HepG2 (cell line): ENCODE measurements around the gene GPX5. TPM values are rescaled to one million over a fixed set of nuclear protein-coding genes. Genes with fewer than 3 reads are reported as not detected.

Experiments used
- ATAC-seq: fragments of 200-7000 bp; cut with Tn5 transposase; 3 replicates; pipeline ENCODE4 v1.9.1; 2020; ENCODE audit warnings: mild to moderate bottlenecking, moderate library complexity
- Bru-seq: library from RNA; stranded (reverse); fragments of 400-500 nt; gene quantifications from one replicate; lab custom pipeline; 2021; lab: Mats Ljungman, UMichigan
- BruChase-seq, 2 experiments: library from RNA; stranded (reverse); fragments of 400-500 nt; gene quantifications; one replicate each; lab custom pipeline; 2021; lab: Mats Ljungman, UMichigan
- BruUV-seq: library from RNA; stranded (reverse); fragments of 400-500 nt; replicated peaks from 2 replicates; lab custom pipeline; 2021; lab: Mats Ljungman, UMichigan
- CTCF ChIA-PET: fragments of 300-600 bp; formaldehyde crosslinking; extraction: SDS; loops from one replicate; lab custom pipeline; 2021; ENCODE audit warnings: low total read pairs, inconsistent platforms, low intra/inter-chr PET ratio; lab: Yijun Ruan, JAX
- POLR2A ChIA-PET: fragments of 350-600 bp; sonication (Branson Sonifier 250); formaldehyde crosslinking; loops from one replicate; lab custom pipeline; 2020; ENCODE audit warnings: antibody characterized with exemption, inconsistent platforms; lab: Yijun Ruan, JAX
- DNase-seq: peaks from one replicate; pipeline ENCODE4 v3.0.0-alpha.2; 2015; ENCODE audit warnings: low spot score
- FAIRE-seq: peaks from 3 replicates; lab custom pipeline; 2011; peaks lifted over from hg19 to GRCh38; lab: Jason Lieb, UNC
- H2AFZ ChIP-seq: one replicate; pipeline ENCODE4 v1.6.1; 2011; ENCODE audit warnings: low read length, inconsistent platforms
- H3K27ac ChIP-seq: fragments of 300-600 bp; 3 replicates; pipeline ENCODE4 v1.8.0; 2011; ENCODE audit warnings: mixed run types, mild to moderate bottlenecking, mixed read lengths, low read length, inconsistent platforms; ENCODE audit not compliant: insufficient read depth; ENCODE audit errors: extremely low read length
- H3K27me3 ChIP-seq, 2 experiments: fragments of 200-600 bp in 1 of 2; 2 replicates in 1 of 2; 3 replicates in 1 of 2; pipeline versions ENCODE4 v1.6.0 to v1.8.0; 2011; ENCODE audit warnings: low read length in 2 of 2, mild to moderate bottlenecking in 2 of 2, moderate library complexity in 2 of 2, inconsistent platforms in 1 of 2; ENCODE audit not compliant: insufficient read depth in 2 of 2, control insufficient read depth in 1 of 2
- H3K36me3 ChIP-seq, 2 experiments: fragments of 200-600 bp in 1 of 2; replicated peaks in 1 of 2; 2 replicates in 1 of 2; 3 replicates in 1 of 2; pipeline versions ENCODE4 v1.5.1 to v1.8.0; 2011; ENCODE audit warnings: low read length in 2 of 2, inconsistent platforms in 1 of 2; ENCODE audit not compliant: insufficient read depth in 2 of 2, control insufficient read depth in 1 of 2
- H3K4me1 ChIP-seq: 2 replicates; pipeline ENCODE4 v1.5.1; 2012; ENCODE audit warnings: low read length, inconsistent platforms; ENCODE audit not compliant: insufficient read depth
- H3K4me2 ChIP-seq: 2 replicates; pipeline ENCODE4 v1.6.0; 2011; ENCODE audit warnings: low read depth, low read length, inconsistent platforms
- H3K4me3 ChIP-seq, 3 experiments: fragments of 200-600 bp in 1 of 3; sonication (generic), shearing (Covaris generic) in 1 of 3; replicated peaks in 1 of 3; 2 replicates each; pipeline ENCODE4 v1.5.1; 2011 to 2016; ENCODE audit warnings: low read length in 3 of 3, inconsistent platforms in 2 of 3, low read depth in 2 of 3, mild to moderate bottlenecking in 2 of 3, control low read depth in 1 of 3, mixed read lengths in 1 of 3; ENCODE audit not compliant: insufficient read depth in 1 of 3
- H3K79me2 ChIP-seq: one replicate; pipeline ENCODE4 v1.6.1; 2011; ENCODE audit warnings: low read length, inconsistent platforms; ENCODE audit not compliant: insufficient read depth
- H3K9ac ChIP-seq: 2 replicates; pipeline ENCODE4 v1.6.0; 2011; ENCODE audit warnings: mild to moderate bottlenecking, low read depth, low read length, inconsistent platforms; ENCODE audit not compliant: insufficient read depth
- H3K9me3 ChIP-seq: 2 replicates; pipeline ENCODE4 v1.5.1; 2012; ENCODE audit warnings: mild to moderate bottlenecking, low read length
- H4K20me1 ChIP-seq: 2 replicates; pipeline ENCODE4 v1.6.0; 2011; ENCODE audit warnings: inconsistent platforms, mild to moderate bottlenecking, low read length, moderate library complexity; ENCODE audit not compliant: insufficient read depth
- HNRNPLL ChIP-seq: fragments of 200-400 bp; formaldehyde crosslinking; IDR thresholded peaks from 2 replicates; pipeline ENCODE4 v1.6.1; 2017; ENCODE audit warnings: mild to moderate bottlenecking, low read depth, low read length; ENCODE audit not compliant: poor library complexity, severe bottlenecking
- SIN3B ChIP-seq: fragments of 150-350 bp; IDR thresholded peaks from 2 replicates; pipeline ENCODE4 v1.6.1; 2014; ENCODE audit warnings: low read length
- ZNF564 ChIP-seq: sonication (generic); formaldehyde crosslinking; IDR thresholded peaks from 2 replicates; pipeline ENCODE4 v1.8.1; 2023; ENCODE audit warnings: mild to moderate bottlenecking, missing genetic modification reagents
- ZNF773 ChIP-seq: sonication (generic); formaldehyde crosslinking; IDR thresholded peaks from 2 replicates; pipeline ENCODE4 v1.4.0; 2020; ENCODE audit warnings: missing genetic modification reagents, borderline replicate concordance
- WGBS: methylation state at CpG from one replicate; pipeline ENCODE4 v1.1.6; 2017; ENCODE audit warnings: low lambda C conversion rate; 5-methylcytosine and 5-hydroxymethylcytosine counted together
- in situ Hi-C: cut with HindIII; loops from 2 replicates; pipeline ENCODE4 v1.10.0; 2017; ENCODE audit warnings: low pct_unique_long_range_greater_than_20kb; ENCODE audit not compliant: extremely low pct_ligation_motif_present
- intact Hi-C: fragments of 100-400 bp; cut with micrococcal nuclease; formaldehyde crosslinking; loops from one replicate; pipeline ENCODE4 v1.10.0; 2022; ENCODE audit not compliant: unreplicated experiment
- long read RNA-seq, 2 experiments: library from RNA in 1 of 2; library from polyadenylated mRNA in 1 of 2; stranded (forward) in 1 of 2; unstranded in 1 of 2; transcript quantifications; one replicate each; pipeline ENCODE4 v2.0.0, GENCODE V29; 2019 to 2022
- polyA minus RNA-seq, 3 experiments: library from RNA; depleted of rRNA, polyadenylated mRNA; stranded (reverse); fragments of >200 nt; gene quantifications; 2 replicates each; pipeline ENCODE4 v1.2.3, GENCODE V29; 2011; ENCODE audit warnings: low replicate concordance in 1 of 3
- polyA plus RNA-seq, 8 experiments: library from polyadenylated mRNA; depleted of rRNA in 3 of 8; stranded (reverse) in 7 of 8; unstranded in 1 of 8; fragments of >200 nt; fragmentation: Illumina TruSeq in 4 of 8; extraction: Trizol in 4 of 8; gene quantifications; 2 replicates each; pipeline versions ENCODE4 v1.2.1 to v1.2.3, GENCODE V29; 2011 to 2016; ENCODE audit warnings: low read depth in 4 of 8, missing spikeins in 1 of 8, mixed read lengths in 1 of 8; ENCODE audit not compliant: insufficient read depth in 1 of 8
- total RNA-seq, 5 experiments: library from RNA; depleted of rRNA; stranded (reverse); fragments of >200 nt; fragmentation: Illumina TruSeq; extraction: Trizol; gene quantifications; 2 replicates each; pipeline ENCODE4 v1.2.3, GENCODE V29; 2016; ENCODE audit warnings: low read depth in 1 of 5
- TF ChIP-seq, protein P1 (sequence below): sonication (generic); formaldehyde crosslinking; conservative IDR thresholded peaks from 2 replicates; pipeline ENCODE4 v1.5.0; 2020; ENCODE audit warnings: missing genetic modification reagents
- TF ChIP-seq, protein P2 (sequence below): sonication (generic); formaldehyde crosslinking; IDR thresholded peaks from 2 replicates; pipeline ENCODE4 v1.4.0; 2020; ENCODE audit warnings: missing genetic modification reagents

GPX5 gene, protein sequence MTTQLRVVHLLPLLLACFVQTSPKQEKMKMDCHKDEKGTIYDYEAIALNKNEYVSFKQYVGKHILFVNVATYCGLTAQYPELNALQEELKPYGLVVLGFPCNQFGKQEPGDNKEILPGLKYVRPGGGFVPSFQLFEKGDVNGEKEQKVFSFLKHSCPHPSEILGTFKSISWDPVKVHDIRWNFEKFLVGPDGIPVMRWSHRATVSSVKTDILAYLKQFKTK
- total RNA-seq (2016; rRNA removed; fragmentation: Illumina TruSeq; extraction: Trizol): not detected in 2 replicates
- total RNA-seq (2016; cell fraction: cytosol; rRNA removed; fragmentation: Illumina TruSeq; extraction: Trizol; ENCODE audit: low read depth): not detected in 2 replicates
- not detected in 2 replicates for total RNA-seq (2016; cell fraction: insoluble cytoplasmic fraction; rRNA removed; fragmentation: Illumina TruSeq; extraction: Trizol)
- total RNA-seq (2016; cell fraction: membrane; rRNA removed; fragmentation: Illumina TruSeq; extraction: Trizol): not detected in 2 replicates
- not detected in 2 replicates for total RNA-seq (2016; cell fraction: nucleus; rRNA removed; fragmentation: Illumina TruSeq; extraction: Trizol)
- not detected in 2 replicates for polyA plus RNA-seq (2011; rRNA removed)
- polyA plus RNA-seq (2011; cell fraction: cytosol; rRNA removed): not detected in 2 replicates
- polyA plus RNA-seq (2011; cell fraction: nucleus; rRNA removed): not detected in 2 replicates
- not detected in 2 replicates for polyA plus RNA-seq (2012)
- not detected in 2 replicates for polyA plus RNA-seq (2016; cell fraction: cytosol; fragmentation: Illumina TruSeq; extraction: Trizol; ENCODE audit: low read depth)
- polyA plus RNA-seq (2016; cell fraction: insoluble cytoplasmic fraction; fragmentation: Illumina TruSeq; extraction: Trizol; ENCODE audit: low read depth): not detected in 2 replicates
- not detected in 2 replicates for polyA plus RNA-seq (2016; cell fraction: membrane; fragmentation: Illumina TruSeq; extraction: Trizol; ENCODE audit: low read depth)
- polyA plus RNA-seq (2016; cell fraction: nucleus; fragmentation: Illumina TruSeq; extraction: Trizol; ENCODE audit: insufficient read depth, low read depth): not detected in 2 replicates
- polyA minus RNA-seq (2011; rRNA and poly(A)+ RNA removed; ENCODE audit: low replicate concordance): not detected in 2 replicates
- polyA minus RNA-seq (2011; cell fraction: cytosol; rRNA and poly(A)+ RNA removed): not detected in 2 replicates
- polyA minus RNA-seq (2011; cell fraction: nucleus; rRNA and poly(A)+ RNA removed): not detected in 2 replicates
- Bru-seq, nascent RNA: not detected
- BruChase-seq, experiment 1, labeled RNA remaining after a 6-hour chase: not detected
- not detected for BruChase-seq, experiment 2, labeled RNA remaining after a 2-hour chase
- long read RNA-seq, experiment 1: 0 reads
- long read RNA-seq, experiment 2: 0 reads

DNA sequence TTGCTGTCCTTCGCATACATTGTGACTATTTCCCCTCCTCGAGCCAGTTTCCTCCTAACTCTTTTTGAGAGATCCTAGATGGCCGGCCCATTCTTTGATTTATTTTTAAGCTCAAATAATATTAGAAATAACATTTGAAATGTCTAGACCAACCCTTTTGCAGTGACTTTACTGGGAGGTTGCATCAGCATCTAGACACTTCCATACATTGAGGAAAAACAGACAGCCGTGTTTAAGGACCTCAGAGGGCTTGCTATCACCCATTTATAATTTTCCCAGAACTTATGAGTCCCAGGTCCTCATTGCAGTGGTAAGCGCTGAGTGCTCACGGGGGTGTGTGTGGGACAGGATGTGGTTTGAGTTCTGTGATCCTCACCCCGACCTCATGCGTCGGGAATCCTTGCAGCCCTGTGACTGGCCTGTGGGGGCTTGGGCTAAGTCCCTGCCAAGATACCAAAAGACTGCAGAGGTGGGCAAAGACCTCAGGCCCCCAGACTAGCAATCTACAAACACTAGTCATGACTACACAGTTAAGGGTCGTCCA is at the start of gene GPX5:
GPX5 (plus strand) TSS at position 386 of the 544 bp plus-strand sequence; CDS start at position 519, 133 bp downstream.
- FAIRE-seq (no peak), ATAC-seq (no peak), DNase-seq (no peak)
- 30% methylated on average over 10 of the region's 10 CpGs for WGBS
- Histone ChIP-seq H3K79me2 (no peaks in the 10 kb centered on the region), H3K4me3 (no peak within 1 kb of the TSS), H3K27ac (no peak within 1 kb of the TSS), H4K20me1 (no peaks in the 10 kb centered on the region), H3K36me3 (no peaks in the 10 kb centered on the region), H3K9me3 (no peaks in the 10 kb centered on the region), H3K4me1 (no peaks in the 10 kb centered on the region), H3K4me2 (no peak within 1 kb of the TSS), H2AFZ (no peak within 1 kb of the TSS), H3K27me3 (peaks cover 2 to 22% of the 10 kb centered on the region in 2 experiments; a peak in 3 of 5 replicates), H3K9ac (no peak within 1 kb of the TSS)
- intact Hi-C loops: no loop called here
- ChIA-PET CTCF (no interaction called here), POLR2A (no interaction called here)
- TF ChIP-seq ZNF564 (CRISPR knock-in tag) (no peak), SIN3B (no peak), ZNF773 (CRISPR knock-in tag) (no peak), HNRNPLL (no peak)
- TF ChIP-seq, protein P1, sequence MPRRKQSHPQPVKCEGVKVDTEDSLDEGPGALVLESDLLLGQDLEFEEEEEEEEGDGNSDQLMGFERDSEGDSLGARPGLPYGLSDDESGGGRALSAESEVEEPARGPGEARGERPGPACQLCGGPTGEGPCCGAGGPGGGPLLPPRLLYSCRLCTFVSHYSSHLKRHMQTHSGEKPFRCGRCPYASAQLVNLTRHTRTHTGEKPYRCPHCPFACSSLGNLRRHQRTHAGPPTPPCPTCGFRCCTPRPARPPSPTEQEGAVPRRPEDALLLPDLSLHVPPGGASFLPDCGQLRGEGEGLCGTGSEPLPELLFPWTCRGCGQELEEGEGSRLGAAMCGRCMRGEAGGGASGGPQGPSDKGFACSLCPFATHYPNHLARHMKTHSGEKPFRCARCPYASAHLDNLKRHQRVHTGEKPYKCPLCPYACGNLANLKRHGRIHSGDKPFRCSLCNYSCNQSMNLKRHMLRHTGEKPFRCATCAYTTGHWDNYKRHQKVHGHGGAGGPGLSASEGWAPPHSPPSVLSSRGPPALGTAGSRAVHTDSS (CRISPR knock-in tag): no peak
- TF ChIP-seq, protein P2, sequence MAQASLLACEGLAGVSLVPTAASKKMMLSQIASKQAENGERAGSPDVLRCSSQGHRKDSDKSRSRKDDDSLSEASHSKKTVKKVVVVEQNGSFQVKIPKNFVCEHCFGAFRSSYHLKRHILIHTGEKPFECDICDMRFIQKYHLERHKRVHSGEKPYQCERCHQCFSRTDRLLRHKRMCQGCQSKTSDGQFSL (CRISPR knock-in tag): no peak
- in situ Hi-C loops: no loop called here
- no TSS peak for BruUV-seq
